Muscle layer of duodenum (tissue), 2 donors: ENCODE data around the gene GSTM4.

Experiments
- H3K27ac ChIP-seq: one replicate; pipeline ENCODE4 v1.7.0; 2013; ENCODE audit warnings: mild to moderate bottlenecking, low read length
- H3K27me3 ChIP-seq: one replicate; pipeline ENCODE4 v1.7.0; 2013; ENCODE audit warnings: low read depth, mild to moderate bottlenecking, control low read depth, low read length
- H3K36me3 ChIP-seq, 2 donors: one replicate each; pipeline ENCODE4 v1.7.0; 2013; ENCODE audit warnings: low read length in 2 of 2, control low read depth in 1 of 2, mild to moderate bottlenecking in 1 of 2; ENCODE audit not compliant: insufficient read depth in 2 of 2, control insufficient read depth in 1 of 2
- H3K4me1 ChIP-seq, 2 donors: one replicate each; pipeline ENCODE4 v1.7.0; 2013; ENCODE audit warnings: low read length in 2 of 2, mild to moderate bottlenecking in 2 of 2, control low read depth in 1 of 2, moderate library complexity in 1 of 2; ENCODE audit not compliant: insufficient read depth in 2 of 2, control insufficient read depth in 1 of 2
- H3K4me3 ChIP-seq, 2 donors: one replicate each; pipeline ENCODE4 v1.7.0; 2013; ENCODE audit warnings: low read length in 2 of 2, low read depth in 1 of 2, mild to moderate bottlenecking in 1 of 2
- H3K9me3 ChIP-seq, 2 donors: one replicate each; pipeline ENCODE4 v1.7.0; 2013; ENCODE audit warnings: low read length in 2 of 2, control low read depth in 1 of 2, mild to moderate bottlenecking in 1 of 2; ENCODE audit not compliant: control insufficient read depth in 1 of 2
- donor health status: healthy.

The GSTM4 gene

GRCh38 chr1:109632671-109633346 lies 23.1 kb upstream of the GSTM4 start:
- Histone ChIP-seq H3K4me3 (no peak overlapping the region), H3K27me3 (no peaks in the 10 kb centered on the region), H3K9me3 (no peaks in the 10 kb centered on the region), H3K4me1 (peaks cover 12 to 32% of the 10 kb centered on the region in 2 donors), H3K27ac (no peak overlapping the region), H3K36me3 (peaks cover 24 to 25% of the 10 kb centered on the region in 2 donors)

DNA sequence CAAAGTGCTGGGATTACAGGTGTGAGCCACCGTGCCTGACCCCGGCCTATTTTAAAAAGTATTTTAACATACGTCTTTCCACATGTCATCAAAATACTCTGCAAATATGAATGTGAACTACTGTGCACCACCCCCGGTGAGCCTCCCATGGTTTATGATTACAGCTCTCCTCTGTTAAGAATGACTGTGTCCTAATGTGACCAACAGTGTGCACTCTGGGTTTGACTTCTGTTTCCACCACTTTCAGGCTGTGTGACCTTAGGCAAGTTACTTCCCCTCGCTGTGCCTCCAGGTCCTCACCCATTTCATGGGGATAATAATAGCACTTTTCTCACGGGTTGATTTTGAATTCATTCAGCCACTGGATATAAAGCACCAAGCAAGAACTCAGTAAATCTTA lies 21.6 kb upstream of the GSTM4 start:
- H3K36me3 ChIP-seq: peaks cover 11 to 12% of the 10 kb centered on the region in 2 donors
- H3K4me3 ChIP-seq: no peak overlapping the region
- H3K4me1 ChIP-seq: peaks cover 12 to 32% of the 10 kb centered on the region in 2 donors
- H3K27ac ChIP-seq: no peak overlapping the region
- no peaks in the 10 kb centered on the region for H3K27me3 ChIP-seq
- no peaks in the 10 kb centered on the region for H3K9me3 ChIP-seq

GRCh38 chr1:109634771-109635750 lies 20.8 kb upstream of the GSTM4 start:
- Histone ChIP-seq H3K36me3 (peaks cover 7 to 8% of the 10 kb centered on the region in 2 donors), H3K27ac (no peak overlapping the region), H3K9me3 (no peaks in the 10 kb centered on the region), H3K4me1 (peaks cover 12 to 35% of the 10 kb centered on the region in 2 donors), H3K27me3 (no peaks in the 10 kb centered on the region), H3K4me3 (no peak overlapping the region)

DNA sequence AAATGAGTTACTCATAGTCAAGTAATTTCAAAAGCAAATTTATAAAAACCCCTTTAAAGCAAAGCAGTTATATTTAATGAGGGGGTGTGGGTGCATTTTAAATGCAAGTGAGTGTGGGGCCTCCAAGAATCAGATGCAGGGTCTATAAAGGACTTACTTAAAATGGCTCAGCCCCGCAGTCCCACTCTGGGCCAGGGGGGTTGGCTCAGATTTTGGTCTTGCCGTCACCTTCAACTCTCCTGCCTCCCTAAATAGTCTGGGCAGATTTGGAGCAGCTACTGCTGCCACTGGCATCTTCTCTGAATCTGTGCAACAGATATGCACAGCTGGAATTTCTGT lies 20.1 kb upstream of the GSTM4 start:
- peaks cover 12 to 40% of the 10 kb centered on the region in 2 donors for H3K4me1 ChIP-seq
- H3K9me3 ChIP-seq: no peaks in the 10 kb centered on the region
- no peaks in the 10 kb centered on the region for H3K27me3 ChIP-seq
- no peak overlapping the region for H3K27ac ChIP-seq
- no peak overlapping the region for H3K4me3 ChIP-seq
- peaks cover 5 to 6% of the 10 kb centered on the region in 2 donors for H3K36me3 ChIP-seq

GRCh38 chr1:109636201-109636952 lies 19.5 kb upstream of the GSTM4 start:
- Histone ChIP-seq H3K36me3 (peaks cover 0 to under 1% of the 10 kb centered on the region in 2 donors), H3K4me1 (peaks cover 12 to 38% of the 10 kb centered on the region in 2 donors), H3K4me3 (no peak overlapping the region), H3K27me3 (no peaks in the 10 kb centered on the region), H3K27ac (no peak overlapping the region), H3K9me3 (no peaks in the 10 kb centered on the region)

- H3K9me3 ChIP-seq: no peaks in the 10 kb centered on the region
- H3K4me3 ChIP-seq: no peak overlapping the region
- no peaks in the 10 kb centered on the region for H3K27me3 ChIP-seq
- peaks cover 12 to 27% of the 10 kb centered on the region in 2 donors for H3K4me1 ChIP-seq
- H3K27ac ChIP-seq: no peak overlapping the region
- H3K36me3 ChIP-seq: no peaks in the 10 kb centered on the region
Measured at GRCh38 chr1:109637446-109637845, 18.5 kb upstream of the GSTM4 start.

- Histone ChIP-seq H3K27me3 (no peaks in the 10 kb centered on the region), H3K4me1 (peaks cover 12 to 30% of the 10 kb centered on the region in 2 donors), H3K9me3 (no peaks in the 10 kb centered on the region), H3K4me3 (no peak overlapping the region), H3K36me3 (no peaks in the 10 kb centered on the region), H3K27ac (no peak overlapping the region)
Measured at GRCh38 chr1:109639063-109639840, 16.6 kb upstream of the GSTM4 start.

DNA sequence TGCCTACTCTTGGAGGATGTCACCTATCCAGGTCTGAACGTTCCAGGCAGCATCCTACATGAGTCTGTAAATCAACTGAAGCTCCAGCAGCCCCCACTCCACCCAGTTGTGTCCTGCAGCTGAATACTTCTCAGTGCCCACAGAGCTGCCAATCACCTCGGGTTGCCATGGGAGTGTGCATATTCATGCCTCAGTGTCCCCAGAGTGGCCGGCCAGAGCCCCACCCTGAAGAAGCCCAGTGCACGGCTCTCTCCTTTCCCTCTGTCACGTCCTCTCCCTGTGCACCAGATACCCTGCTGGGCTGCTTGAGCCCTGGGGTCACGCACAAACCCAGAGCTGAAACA lies 16.1 kb upstream of the GSTM4 start:
- Histone ChIP-seq H3K27me3 (no peaks in the 10 kb centered on the region), H3K27ac (no peak overlapping the region), H3K4me1 (peaks cover 12 to 30% of the 10 kb centered on the region in 2 donors), H3K9me3 (no peaks in the 10 kb centered on the region), H3K36me3 (no peaks in the 10 kb centered on the region), H3K4me3 (no peak overlapping the region)

GRCh38 chr1:109640285-109640865 lies 15.5 kb upstream of the GSTM4 start:
- H3K36me3 ChIP-seq: no peaks in the 10 kb centered on the region
- peaks cover 12 to 30% of the 10 kb centered on the region in 2 donors for H3K4me1 ChIP-seq
- H3K9me3 ChIP-seq: no peaks in the 10 kb centered on the region
- no peak overlapping the region for H3K4me3 ChIP-seq
- H3K27ac ChIP-seq: no peak overlapping the region
- H3K27me3 ChIP-seq: no peaks in the 10 kb centered on the region

DNA sequence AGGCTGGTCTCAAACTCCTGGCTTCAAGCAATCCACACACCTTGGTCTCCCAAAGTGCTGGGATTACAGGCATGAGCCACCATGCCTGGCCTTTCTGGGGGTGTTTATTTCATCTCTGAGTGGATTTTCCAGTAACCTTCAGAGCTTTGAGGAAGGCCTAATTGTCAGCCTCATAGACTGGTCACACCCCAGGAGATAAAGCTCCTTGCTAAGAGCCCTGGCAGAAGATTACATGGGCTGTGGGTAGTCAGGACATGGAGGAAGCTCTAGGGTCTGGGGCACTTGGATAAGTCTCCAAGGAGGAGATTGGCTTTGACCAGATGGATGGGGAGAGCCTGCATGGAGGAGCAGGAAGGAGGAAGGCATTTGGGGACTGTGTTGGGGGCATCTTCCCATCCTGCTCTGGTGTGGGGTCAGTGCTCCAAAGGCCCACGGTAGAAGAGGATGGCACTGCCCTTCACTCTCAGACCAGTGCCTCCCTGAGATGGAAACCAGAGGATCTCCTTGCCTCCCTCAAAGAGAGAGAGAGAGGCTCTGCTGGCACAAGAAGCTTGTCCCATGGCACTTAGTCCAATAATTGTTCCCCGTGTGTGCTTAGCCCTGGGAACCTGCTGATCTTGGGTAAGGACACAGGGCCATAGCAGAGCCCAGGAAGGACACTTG lies 14.7 kb upstream of the GSTM4 start:
- Histone ChIP-seq H3K36me3 (no peaks in the 10 kb centered on the region), H3K27ac (no peak overlapping the region), H3K27me3 (no peaks in the 10 kb centered on the region), H3K4me1 (peaks cover 5 to 22% of the 10 kb centered on the region in 2 donors), H3K9me3 (no peaks in the 10 kb centered on the region), H3K4me3 (no peak overlapping the region)
